ENCODE data around the gene PSKH1.
"Not testable (repeated sequence)": the region's sequence is repeated elsewhere in the genome, so short reads cannot be mapped to it uniquely, and the experiment has no call there.

PSKH1 gene

DNA sequence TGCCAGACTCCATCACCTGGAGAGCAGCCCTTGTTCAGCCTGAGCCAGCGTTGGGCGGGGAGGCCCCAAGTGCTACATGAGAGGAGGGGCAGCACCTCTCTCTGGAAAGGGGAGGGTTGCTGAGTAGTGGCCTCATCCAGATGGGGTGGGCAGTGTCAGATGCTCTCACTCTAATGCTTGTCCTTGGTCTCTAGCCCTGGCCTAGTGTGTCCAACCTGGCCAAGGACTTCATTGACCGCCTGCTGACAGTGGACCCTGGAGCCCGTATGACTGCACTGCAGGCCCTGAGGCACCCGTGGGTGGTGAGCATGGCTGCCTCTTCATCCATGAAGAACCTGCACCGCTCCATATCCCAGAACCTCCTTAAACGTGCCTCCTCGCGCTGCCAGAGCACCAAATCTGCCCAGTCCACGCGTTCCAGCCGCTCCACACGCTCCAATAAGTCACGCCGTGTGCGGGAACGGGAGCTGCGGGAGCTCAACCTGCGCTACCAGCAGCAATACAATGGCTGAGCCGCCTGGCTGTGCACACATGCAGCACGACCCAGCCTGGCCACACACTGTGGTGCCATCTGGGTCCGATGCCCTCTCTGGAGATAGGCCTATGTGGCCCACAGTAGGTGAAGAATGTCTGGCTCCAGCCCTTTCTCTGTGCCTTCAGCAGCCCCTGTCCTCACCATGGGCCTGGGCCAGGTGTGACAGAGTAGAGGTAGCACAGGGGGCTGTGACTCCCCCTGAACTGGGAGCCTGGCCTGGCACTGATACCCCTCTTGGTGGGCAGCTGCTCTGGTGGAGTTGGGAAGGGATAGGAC lies 34.3 kb downstream of the PSKH1 start:
- no peak for DNase-seq

GRCh38 chr16:67928147-67928546 lies 35.1 kb downstream of the PSKH1 start:
- no peak for DNase-seq

DNA sequence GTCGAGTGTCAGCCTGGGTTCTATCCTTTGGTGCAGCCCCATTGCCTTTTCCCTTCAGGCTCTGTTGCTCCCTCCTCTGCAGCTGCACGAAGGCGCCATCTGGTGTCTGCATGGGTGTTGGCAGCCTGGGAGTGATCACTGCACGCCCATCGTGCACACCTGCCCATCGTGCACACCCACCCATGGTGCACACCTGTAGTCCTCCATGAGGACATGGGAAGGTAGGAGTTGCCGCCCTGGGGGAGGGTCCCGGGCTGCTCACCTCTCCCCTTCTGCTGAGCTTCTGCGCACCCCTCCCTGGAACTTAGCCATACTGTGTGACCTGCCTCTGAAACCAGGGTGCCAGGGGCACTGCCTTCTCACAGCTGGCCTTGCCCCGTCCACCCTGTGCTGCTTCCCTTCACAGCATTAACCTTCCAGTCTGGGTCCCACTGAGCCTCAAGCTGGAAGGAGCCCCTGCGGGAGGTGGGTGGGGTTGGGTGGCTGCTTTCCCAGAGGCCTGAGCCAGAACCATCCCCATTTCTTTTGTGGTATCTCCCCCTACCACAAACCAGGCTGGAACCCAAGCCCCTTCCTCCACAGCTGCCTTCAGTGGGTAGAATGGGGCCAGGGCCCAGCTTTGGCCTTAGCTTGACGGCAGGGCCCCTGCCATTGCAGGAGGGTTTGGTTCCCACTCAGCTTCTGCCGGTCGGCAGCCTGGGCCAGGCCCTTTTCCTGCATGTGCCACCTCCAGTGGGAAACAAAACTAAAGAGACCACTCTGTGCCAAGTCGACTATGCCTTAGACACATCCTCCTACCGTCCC lies 35.7 kb downstream of the PSKH1 start:
- DNase-seq, result peak; percentile 64 to 70

- DNase-seq, result no peak
These were observed 37.1 kb downstream of the PSKH1 start for GRCh38 chr16:67930191-67930590.

- no peak for DNase-seq
These were observed 37.7 kb downstream of the PSKH1 start for GRCh38 chr16:67930678-67931211.

- no peak for DNase-seq
These were observed 38.8 kb downstream of the PSKH1 start, which contains the start of gene CTRL for GRCh38 chr16:67931712-67932461. Gene CTRL (minus strand): TSS chr16:67931862. CDS start chr16:67931852, 10 bp downstream.

DNA sequence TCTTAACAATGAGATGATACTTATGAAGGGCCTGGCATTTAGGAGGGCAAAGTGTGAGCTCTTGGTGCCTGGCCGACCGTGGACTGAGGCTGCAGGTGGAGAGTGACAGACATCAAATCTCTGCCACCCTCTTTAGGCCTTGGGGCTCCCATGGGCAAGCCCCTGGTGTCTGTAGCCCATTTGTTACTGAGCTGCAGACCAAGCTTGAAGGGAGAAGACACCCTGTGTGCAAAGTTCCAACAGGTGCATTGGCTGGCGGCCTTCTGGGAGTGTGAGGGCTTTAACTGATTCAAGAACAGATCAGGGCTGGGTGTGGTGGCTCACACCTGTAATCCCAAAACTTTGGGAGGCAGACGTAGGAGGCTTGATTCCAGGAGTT lies 39.4 kb downstream of the PSKH1 start:
- DNase-seq, result no peak

DNA sequence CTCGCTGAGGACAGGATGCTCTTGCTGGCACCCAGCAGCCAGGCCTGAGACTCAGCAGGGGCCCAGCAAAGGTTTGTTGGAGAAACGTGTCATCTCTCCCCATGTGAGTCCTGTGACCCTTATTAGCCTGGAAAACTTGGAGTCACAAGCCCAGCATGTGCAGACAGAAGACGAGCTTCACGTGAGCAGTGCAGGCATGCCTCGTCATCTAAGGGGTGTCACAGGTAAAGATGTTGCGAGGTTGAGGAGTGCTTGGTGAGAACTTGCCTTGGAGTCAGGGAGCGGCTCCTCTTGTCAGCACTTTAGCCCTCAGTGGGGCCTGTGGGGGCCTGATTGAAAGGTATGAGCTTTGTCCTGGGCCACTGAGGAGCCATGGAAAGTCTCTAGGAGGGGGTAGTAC lies 40.8 kb downstream of the PSKH1 start:
- no peak for DNase-seq

DNA sequence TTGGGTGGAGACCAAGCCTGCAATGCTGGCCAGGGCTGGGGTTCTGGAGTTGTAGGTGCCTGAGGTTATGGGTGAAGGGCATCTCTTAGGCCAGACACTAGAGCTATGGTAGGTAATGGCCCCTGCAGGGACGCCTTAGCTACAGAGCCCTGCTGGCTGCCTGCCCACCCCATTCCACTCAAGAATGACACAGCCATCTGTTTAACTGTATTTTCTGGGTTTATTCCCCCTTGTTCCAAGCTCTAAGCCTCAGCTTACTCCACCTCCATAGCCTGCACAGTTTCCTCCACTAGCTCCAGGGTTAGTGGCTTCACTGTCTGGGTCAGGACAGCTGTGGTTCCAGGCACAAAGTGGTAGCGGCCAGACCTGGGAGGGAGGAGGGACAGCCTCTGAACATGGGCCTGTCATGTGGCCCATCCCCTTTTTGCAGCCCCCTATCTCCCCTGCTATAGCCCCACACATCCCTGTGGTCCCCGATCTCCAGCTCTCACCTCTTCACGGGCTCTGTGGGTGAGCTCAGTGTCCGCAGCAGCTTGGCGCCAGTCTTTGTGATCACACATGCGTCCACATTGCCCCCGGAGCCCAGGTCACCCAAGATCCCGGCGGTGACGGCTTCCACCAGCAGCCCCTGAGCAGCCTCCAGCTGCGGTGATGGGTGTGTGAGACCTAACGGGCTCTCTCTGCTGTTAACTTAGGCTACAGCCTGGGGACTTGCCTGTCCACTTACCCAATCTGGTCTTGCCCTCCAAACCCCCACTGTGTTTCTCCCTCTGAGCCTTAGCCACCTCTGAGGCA lies 41.4 kb downstream of the PSKH1 start:
- no peak for DNase-seq

DNA sequence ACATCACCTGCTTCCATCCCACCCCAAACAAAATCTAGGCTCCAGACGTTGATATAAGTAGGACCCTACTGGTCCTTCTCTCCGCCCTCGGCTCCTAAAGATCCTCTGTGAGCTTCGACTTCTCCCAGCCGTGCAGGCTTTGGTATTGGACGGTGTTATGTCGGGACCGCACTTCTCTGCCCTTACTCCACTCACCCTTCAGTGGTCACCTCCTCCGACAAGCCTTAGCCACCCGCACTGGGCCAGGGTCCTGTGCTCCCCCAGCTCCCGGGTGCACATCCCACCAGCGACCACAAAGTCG lies 42.0 kb downstream of the PSKH1 start:
- no peak for DNase-seq

DNA sequence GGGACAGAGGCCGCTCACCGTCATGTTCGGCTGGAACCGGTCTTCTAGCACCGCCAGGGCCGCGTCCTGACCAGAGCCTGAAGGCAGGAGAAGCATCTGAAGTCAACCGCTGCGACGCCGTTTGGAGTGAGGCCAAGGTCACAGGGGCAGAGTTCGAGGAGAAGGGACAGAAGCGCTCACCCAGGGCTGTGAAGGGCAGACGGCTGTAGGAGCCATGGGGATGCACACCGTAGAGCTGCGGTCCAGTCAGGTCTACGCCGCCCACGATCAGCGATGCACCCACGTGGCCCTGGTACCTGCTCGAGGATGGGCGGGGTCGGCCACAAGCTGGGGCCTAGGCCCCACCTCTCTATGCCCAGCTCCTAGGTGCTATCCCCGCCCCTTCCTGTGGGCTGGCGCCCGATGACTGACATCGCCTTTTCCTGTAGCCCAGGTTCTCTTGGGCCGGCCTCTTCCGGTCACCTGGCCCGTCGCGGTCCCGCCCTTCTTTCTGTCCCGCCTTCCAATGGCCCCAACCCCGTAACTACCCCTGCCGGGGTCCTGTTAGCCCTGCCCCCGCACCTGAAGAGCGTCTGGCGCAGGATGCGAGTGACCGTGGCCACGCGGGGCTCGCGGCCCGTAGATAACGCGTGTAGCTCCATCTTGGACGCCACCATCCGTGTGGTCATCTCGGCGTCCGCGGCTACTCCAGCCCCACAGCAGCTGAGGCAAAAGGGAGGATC lies 42.5 kb downstream of the PSKH1 start:
- peak; percentile 94 to 96 for DNase-seq

DNA sequence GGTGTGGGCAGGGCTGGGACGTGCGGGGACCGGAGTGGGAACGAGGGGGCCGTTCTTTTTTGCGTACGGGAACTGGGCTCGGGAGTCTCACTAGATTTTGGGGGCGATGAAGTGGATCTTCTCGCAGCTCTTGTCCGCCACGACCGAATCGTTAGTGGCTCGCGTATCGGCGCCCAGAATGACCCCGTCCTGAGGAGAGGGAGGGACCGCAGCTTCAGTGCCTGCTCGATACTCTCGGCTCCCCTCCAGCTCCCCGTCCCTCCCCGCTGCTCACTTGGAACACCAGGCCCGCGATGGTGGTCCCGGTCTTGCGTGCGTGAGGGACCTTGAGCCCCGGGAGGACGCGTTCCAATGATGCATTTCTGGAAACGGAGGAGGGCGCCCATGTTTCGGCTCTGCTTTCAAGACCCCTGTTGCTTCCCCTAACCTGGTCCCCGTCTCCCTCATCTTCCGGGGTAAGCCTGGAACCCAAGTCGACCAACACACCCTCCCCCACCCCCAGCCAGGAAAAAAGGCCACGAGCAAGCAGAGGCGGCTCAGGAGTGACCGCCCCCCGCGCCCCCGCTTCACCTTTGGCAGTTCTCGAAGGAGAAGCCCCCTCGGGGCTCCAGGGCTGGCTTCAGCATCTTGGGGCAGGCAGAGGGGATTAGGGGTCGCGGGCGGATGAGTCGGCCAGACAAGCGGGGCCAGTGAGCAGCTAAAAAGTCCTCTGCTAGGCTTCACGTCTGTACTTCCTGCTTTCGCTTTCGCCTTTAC lies 43.2 kb downstream of the PSKH1 start, which contains the start of gene PSMB10:
PSMB10 (minus strand) TSS at position 727 of the 756 bp plus-strand sequence; CDS start at position 626, 101 bp downstream.
- no peak for DNase-seq

- no peak for DNase-seq
These were observed 44.0 kb downstream of the PSKH1 start for GRCh38 chr16:67936880-67937605.

GRCh38 chr16:67937713-67938112 lies 44.7 kb downstream of the PSKH1 start:
- DNase-seq, result not testable (repeated sequence)

- DNase-seq, result no peak
These were observed 46.7 kb downstream of the PSKH1 start for GRCh38 chr16:67939507-67940445.

DNA sequence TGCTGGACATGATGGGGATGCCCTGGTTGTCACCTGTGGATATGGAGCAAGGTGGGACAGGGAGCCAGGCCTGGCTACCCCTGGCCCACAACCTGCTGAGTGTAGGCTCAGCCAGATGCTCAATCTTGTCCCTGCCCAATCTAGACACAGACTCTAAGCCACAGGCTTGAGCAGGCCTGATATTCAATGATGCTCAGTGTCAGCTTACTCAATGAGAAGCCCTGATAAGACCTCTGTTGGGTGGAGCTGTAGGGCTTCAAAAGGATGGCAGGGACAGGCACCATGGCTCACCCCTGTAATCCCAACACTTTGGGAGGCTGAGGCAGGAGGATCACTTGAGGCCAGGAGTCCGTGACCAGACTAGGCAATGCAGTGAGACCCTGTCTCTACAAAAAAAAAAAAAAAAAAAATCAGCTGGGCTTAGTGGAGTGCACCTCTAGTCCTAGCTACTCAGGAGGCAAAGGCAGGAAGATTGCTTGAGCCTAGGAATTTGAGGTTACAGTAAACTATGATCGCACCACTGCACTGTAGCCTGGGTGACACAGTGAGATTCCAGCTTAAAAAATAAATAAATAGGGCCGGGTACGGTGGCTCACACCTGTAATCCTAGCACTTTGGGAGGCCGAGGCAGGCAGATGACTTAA lies 47.5 kb downstream of the PSKH1 start:
- DNase-seq, result no peak

DNA sequence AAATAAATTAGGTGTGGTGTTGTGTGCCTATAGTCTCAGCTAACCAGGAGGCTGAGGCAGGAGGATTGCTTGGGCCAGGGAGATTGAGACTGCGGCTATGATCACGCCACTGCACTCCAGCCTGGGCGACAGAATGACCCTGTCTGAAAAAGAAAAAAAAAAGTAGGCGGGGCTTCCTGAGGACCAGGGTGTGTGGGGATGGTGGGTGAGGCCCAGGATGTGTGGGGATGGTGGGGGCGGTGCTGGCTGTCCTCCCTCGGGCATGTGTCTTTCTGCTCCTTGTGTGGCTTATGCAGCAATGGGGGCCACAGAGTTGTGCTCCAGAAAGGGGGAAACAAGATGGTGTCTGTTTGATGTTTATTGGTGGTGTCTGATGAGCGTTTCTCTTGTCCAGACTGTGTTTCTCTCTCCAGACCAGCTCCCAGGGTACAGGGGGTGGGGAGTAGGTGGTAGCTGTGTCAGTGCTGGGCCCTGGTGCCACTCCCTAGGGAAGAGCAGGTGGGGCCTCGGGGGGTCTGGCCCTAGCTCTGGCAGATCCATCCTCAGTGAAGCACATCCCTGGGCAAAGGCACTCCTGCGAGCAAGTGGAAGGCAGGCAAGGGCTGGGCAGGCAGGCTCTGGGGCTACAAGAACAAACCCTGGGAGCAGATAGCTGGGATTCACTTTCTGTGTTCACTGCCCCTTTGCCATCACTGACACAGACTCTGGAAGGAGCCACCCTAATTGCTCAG lies 48.6 kb downstream of the PSKH1 start:
- DNase-seq, result no peak

DNA sequence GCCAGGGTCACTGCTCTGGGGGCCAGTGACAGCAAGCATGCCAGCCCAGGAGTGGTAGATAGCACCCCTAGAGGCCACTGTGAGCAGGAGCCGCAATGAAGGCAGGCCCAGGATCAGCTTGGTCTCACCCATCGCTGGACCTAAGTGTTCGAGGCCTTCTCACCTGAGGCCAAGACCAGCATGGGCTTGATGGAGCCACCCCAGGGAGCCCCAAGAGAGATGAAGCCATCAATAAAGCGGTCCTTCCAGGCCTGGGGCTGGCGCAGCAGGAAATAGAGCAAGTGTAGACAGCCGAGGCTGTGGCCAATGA lies 49.1 kb downstream of the PSKH1 start:
- no peak for DNase-seq
